Calu3 (cell line): ENCODE data around the gene DPP6. TPM values are rescaled to one million over a fixed set of nuclear protein-coding genes. Genes with fewer than 3 reads are reported as not detected.

Source experiments
- BruUV-seq: library from RNA; stranded (reverse); fragments of 400-500 nt; replicated peaks from 2 replicates; lab custom pipeline; 2021; lab: Mats Ljungman, UMichigan
- CTCF ChIA-PET: fragments of 300-600 bp; sonication (Branson Sonifier 250); formaldehyde crosslinking; loops from one replicate; lab custom pipeline; 2022; ENCODE audit warnings: antibody characterized with exemption; lab: Charles Lee
- DNase-seq: peaks from one replicate; pipeline ENCODE4 v3.0.0; 2022
- H3K27ac Mint-ChIP-seq: one replicate; pipeline ENCODE4 v1.8.0; 2022; ENCODE audit warnings: mixed read lengths; ENCODE audit not compliant: unreplicated experiment
- H3K27me3 Mint-ChIP-seq: one replicate; pipeline ENCODE4 v1.8.0; 2022; ENCODE audit warnings: mixed read lengths; ENCODE audit not compliant: unreplicated experiment
- H3K36me3 Mint-ChIP-seq: one replicate; pipeline ENCODE4 v1.8.0; 2022; ENCODE audit warnings: mild to moderate bottlenecking, moderate library complexity, mixed read lengths; ENCODE audit not compliant: insufficient read depth, unreplicated experiment
- H3K4me1 Mint-ChIP-seq: one replicate; pipeline ENCODE4 v1.8.0; 2022; ENCODE audit warnings: mild to moderate bottlenecking, low read depth, mixed read lengths; ENCODE audit not compliant: unreplicated experiment
- H3K4me3 Mint-ChIP-seq: one replicate; pipeline ENCODE4 v1.8.0; 2022; ENCODE audit warnings: mild to moderate bottlenecking, low read depth, moderate library complexity, mixed read lengths; ENCODE audit not compliant: unreplicated experiment
- H3K9me3 Mint-ChIP-seq: one replicate; pipeline ENCODE4 v1.8.0; 2022; ENCODE audit warnings: low read depth, mixed read lengths; ENCODE audit not compliant: unreplicated experiment
- intact Hi-C: fragments of 100-400 bp; cut with micrococcal nuclease; formaldehyde crosslinking; loops from one replicate; pipeline ENCODE4 v1.10.0; 2022; ENCODE audit not compliant: unreplicated experiment
- total RNA-seq: library from RNA; stranded (reverse); gene quantifications from 2 replicates; pipeline ENCODE4 v1.2.3, GENCODE V29; 2022
- TF ChIP-seq, protein P1 (sequence below): fragments of 200-600 bp; IDR thresholded peaks from one replicate; pipeline ENCODE4 v1.8.0; 2022; ENCODE audit warnings: antibody characterized with exemption; ENCODE audit not compliant: unreplicated experiment

DPP6 gene
- total RNA-seq, 1 experiment from 2014 or later, result not detected

DNA sequence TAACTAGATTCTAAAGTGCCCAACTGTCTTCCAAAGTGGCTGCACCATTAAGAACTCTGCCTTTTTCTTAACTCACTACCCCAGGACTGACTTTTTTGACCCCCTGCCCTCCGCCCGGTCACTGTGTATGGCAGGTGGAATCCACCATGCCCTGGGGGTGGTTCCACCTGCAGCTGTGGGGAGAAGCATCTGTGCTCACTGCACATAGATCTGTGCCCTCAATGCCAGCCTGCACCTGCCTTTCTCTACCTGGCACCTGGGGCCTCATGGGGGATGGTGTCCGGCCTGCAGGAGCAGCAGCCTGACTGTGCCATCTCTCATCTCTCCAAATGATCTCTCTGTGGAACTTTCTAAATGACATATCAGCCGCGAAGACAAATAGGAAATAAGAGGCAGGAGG is 597.2 kb downstream of the DPP6 start:
- Mint-ChIP-seq H3K4me3 (no peak overlapping the region), H3K27me3 (no peaks in the 10 kb centered on the region), H3K4me1 (no peaks in the 10 kb centered on the region), H3K27ac (no peak overlapping the region), H3K36me3 (no peaks in the 10 kb centered on the region), H3K9me3 (peaks cover 9% of the 10 kb centered on the region)
- CTCF ChIA-PET, result no interaction called here
- TF ChIP-seq, protein P1, sequence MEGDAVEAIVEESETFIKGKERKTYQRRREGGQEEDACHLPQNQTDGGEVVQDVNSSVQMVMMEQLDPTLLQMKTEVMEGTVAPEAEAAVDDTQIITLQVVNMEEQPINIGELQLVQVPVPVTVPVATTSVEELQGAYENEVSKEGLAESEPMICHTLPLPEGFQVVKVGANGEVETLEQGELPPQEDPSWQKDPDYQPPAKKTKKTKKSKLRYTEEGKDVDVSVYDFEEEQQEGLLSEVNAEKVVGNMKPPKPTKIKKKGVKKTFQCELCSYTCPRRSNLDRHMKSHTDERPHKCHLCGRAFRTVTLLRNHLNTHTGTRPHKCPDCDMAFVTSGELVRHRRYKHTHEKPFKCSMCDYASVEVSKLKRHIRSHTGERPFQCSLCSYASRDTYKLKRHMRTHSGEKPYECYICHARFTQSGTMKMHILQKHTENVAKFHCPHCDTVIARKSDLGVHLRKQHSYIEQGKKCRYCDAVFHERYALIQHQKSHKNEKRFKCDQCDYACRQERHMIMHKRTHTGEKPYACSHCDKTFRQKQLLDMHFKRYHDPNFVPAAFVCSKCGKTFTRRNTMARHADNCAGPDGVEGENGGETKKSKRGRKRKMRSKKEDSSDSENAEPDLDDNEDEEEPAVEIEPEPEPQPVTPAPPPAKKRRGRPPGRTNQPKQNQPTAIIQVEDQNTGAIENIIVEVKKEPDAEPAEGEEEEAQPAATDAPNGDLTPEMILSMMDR, result no peak
- no peak for DNase-seq
- intact Hi-C loops, result no loop called here
- no TSS peak for BruUV-seq

DNA sequence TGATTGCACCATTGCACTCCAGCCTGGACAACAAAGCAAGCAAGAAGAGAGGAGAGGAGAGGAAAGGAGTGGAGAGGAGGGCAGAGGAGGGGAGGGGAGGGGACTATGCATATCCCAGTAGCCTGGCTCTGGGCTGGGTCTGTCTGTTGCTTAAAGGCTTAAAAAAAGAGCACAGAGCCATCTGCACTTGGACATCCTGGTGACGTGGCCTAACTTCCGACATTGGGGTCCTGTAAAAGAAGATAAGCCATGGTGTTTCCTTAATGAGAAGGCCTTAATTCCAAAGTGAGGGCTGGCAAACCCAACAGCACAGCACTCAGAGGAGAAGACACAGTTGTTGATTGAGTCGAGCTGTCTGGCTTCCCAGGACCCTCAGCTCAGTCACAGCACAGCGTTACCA is 598.1 kb downstream of the DPP6 start:
- DNase-seq, result no peak
- Mint-ChIP-seq H3K4me1 (no peaks in the 10 kb centered on the region), H3K27ac (no peak overlapping the region), H3K9me3 (peaks cover 9% of the 10 kb centered on the region), H3K4me3 (no peak overlapping the region), H3K27me3 (no peaks in the 10 kb centered on the region), H3K36me3 (no peaks in the 10 kb centered on the region)
- BruUV-seq, result no TSS peak
- CTCF ChIA-PET, result no interaction called here
- TF ChIP-seq, protein P1, result no peak
- intact Hi-C loops, result no loop called here

DNA sequence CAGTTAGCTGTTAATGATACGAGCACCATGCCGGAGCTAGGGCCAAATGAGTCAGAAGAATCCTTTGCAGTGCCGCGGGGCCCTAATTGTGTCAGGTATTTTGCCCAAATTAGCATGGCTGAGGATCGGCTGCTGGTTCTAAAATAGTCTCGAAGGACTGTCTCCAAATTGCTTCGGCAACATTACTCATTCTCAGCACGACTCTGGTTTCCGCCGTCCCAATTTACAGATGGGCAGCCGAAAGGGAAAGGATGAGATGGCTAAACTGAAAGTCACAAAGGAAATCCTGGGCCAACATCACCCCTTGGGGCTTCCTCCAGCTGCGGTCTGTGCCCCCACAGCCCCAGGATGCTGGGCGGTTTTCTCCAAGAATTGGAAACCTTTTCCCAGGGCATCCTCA is 599.3 kb downstream of the DPP6 start:
- H3K9me3 Mint-ChIP-seq, result peaks cover 11% of the 10 kb centered on the region
- no TSS peak for BruUV-seq
- H3K4me1 Mint-ChIP-seq, result no peaks in the 10 kb centered on the region
- DNase-seq, result no peak
- intact Hi-C loops, result no loop called here
- H3K4me3 Mint-ChIP-seq, result no peak overlapping the region
- H3K36me3 Mint-ChIP-seq, result no peaks in the 10 kb centered on the region
- TF ChIP-seq, protein P1, result no peak
- CTCF ChIA-PET, result no interaction called here
- H3K27me3 Mint-ChIP-seq, result no peaks in the 10 kb centered on the region
- H3K27ac Mint-ChIP-seq, result no peak overlapping the region

DNA sequence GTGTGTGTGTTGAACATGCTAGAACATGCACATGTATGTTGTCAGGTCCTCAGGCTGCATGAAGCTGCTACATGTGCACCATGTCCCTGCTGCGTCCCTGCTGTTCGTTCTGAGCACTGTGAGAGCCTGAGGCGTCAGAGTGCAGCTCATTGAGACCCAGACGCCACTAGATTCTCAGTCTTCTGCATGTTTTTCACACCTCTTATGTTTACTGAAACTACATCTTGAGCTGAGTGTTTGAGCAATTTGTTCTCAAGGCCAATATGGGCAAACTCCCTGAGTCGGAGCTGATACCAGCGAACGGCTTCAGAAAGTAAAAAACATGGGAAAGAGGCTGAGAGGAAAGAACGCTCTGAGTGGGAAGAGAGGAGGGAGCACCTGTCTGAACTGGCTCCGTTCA is 600.4 kb downstream of the DPP6 start:
- CTCF ChIA-PET, result no interaction called here
- Mint-ChIP-seq H3K36me3 (no peaks in the 10 kb centered on the region), H3K9me3 (peaks cover 12% of the 10 kb centered on the region), H3K27ac (no peak overlapping the region), H3K27me3 (no peaks in the 10 kb centered on the region), H3K4me3 (no peak overlapping the region), H3K4me1 (no peaks in the 10 kb centered on the region)
- DNase-seq, result no peak
- BruUV-seq, result no TSS peak
- intact Hi-C loops, result no loop called here
- TF ChIP-seq, protein P1, result no peak
